Measurements from ENCODE around the gene DIDO1.

Gene DIDO1

DNA sequence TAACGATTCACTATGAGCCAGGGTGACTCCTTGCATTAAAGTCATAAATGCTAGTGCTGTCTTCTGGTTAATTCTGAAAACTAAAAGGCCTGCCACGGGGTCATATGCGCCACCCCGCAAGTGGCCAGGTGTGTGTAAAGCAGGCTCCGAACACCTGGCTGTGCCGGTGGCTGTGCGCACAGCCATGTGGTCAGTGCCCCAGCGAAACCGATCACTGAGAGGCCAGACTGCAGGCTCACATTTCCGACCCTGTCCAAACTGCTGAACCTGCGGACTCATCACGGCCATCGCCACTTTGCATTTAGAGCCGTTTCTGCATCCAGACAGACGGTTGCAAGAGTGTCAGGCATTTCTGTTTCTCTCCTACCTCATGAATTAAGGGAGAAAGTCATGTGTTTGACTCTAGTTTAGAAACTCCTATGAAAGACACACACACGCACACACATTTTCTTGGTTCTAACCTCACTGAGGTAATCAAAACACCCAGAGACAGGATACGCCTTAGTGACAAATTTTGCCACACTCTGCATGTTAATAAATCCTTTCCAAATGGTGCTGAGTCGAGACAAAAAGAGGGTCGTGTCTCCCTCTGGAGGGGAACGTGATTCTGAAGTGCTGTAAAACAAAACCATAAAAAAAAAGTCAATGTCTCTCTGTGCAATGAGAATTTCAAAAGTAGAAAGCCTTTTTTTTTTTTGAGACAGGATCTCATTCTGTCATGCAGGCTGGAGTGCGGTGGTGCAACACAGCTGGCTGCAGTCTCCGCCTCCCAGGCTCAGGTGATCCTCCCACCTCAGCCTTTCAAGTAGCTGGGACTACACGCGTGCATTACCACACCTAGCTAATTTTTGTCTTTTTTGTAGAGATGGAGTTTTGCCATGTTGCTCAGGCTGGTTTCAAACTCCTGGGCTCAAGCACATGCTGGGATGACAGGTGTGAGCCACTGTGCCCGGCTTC, 33.7 kb downstream of the DIDO1 start:
- DNase-seq (ENCODE audit: low spot score), result no peak
- in situ Hi-C loops (cut with MboI; ENCODE audit: low pct_unique_long_range_greater_than_20kb, low sequenced_read_pairs, unreplicated experiment), result no loop called here

DNA sequence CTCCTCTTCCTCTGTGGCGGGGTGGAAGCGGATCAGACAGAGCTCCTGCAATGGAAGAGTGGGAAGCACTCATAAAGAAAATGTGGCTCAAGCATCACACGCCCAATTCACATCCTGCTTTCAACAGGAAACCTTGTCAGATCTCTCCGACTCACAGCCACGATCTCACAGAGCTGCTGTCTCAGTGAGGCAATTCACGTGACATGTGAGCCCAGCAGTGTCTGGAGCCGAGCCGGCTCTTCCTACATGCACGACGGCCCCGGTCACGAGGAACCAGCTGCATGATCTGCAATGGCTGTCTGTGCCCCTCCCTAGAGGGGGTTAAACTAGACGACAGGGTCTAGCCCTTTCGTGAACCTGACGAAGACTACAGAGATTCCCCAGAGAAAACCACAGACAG, 35.2 kb downstream of the DIDO1 start:
- TF ChIP-seq, protein P1, sequence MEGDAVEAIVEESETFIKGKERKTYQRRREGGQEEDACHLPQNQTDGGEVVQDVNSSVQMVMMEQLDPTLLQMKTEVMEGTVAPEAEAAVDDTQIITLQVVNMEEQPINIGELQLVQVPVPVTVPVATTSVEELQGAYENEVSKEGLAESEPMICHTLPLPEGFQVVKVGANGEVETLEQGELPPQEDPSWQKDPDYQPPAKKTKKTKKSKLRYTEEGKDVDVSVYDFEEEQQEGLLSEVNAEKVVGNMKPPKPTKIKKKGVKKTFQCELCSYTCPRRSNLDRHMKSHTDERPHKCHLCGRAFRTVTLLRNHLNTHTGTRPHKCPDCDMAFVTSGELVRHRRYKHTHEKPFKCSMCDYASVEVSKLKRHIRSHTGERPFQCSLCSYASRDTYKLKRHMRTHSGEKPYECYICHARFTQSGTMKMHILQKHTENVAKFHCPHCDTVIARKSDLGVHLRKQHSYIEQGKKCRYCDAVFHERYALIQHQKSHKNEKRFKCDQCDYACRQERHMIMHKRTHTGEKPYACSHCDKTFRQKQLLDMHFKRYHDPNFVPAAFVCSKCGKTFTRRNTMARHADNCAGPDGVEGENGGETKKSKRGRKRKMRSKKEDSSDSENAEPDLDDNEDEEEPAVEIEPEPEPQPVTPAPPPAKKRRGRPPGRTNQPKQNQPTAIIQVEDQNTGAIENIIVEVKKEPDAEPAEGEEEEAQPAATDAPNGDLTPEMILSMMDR (IDR thresholded peaks at IDR 0.05; ENCODE audit: extremely low read depth, insufficient read depth, missing control alignments), result no peak
- no peak for DNase-seq (ENCODE audit: low spot score)
- in situ Hi-C loops (cut with MboI; ENCODE audit: low pct_unique_long_range_greater_than_20kb, low sequenced_read_pairs, unreplicated experiment), result no loop called here

More for the DNA sequence above, 33.7 kb downstream of the DIDO1 start:
- TF ChIP-seq, protein P1 (IDR thresholded peaks at IDR 0.05; ENCODE audit: extremely low read depth, insufficient read depth, missing control alignments), result no peak

DNA sequence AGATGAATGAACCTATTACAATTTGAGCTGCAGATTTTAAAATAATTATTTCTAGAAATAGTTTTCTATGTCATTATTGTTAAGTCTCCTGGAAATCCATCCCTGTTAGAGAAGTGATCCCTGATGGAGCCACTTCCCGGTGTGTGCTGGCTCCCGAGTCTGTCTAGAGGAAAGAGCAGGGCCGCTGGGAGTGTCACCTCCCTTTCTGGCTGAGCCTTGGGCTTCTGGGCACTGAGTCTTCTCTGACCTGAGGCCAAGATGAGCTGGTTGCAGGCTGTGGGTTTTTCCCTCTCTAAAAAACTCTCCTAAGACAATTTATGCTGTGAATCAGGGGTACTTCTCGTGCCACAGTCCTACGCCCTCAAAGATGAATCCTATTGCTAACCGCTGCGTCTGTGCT, 35.9 kb downstream of the DIDO1 start:
- DNase-seq (ENCODE audit: low spot score), result no peak
- in situ Hi-C loops (cut with MboI; ENCODE audit: low pct_unique_long_range_greater_than_20kb, low sequenced_read_pairs, unreplicated experiment), result no loop called here
- TF ChIP-seq, protein P1 (IDR thresholded peaks at IDR 0.05; ENCODE audit: extremely low read depth, insufficient read depth, missing control alignments), result no peak

DNA sequence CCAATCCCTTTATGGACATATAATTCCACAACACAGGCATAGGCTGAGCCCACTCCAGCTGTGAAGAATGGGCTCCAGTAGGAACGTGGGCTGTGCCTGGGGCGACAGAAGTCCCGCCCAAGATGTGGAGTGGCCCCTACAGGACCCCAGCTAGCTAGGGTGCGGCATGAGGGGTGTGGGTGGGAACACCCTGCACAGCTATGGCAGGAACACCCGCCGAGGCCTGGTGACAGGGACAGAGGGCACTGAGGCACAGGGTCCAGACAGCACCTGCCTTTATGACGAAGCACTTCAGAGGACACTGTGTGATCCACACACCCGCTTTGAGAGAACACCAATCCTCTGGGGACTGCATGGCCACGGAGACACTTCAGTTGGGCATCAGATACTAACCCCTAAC, 36.4 kb downstream of the DIDO1 start:
- in situ Hi-C loops (cut with MboI; ENCODE audit: low pct_unique_long_range_greater_than_20kb, low sequenced_read_pairs, unreplicated experiment), result no loop called here
- DNase-seq (ENCODE audit: low spot score), result no peak
- TF ChIP-seq, protein P1 (IDR thresholded peaks at IDR 0.05; ENCODE audit: extremely low read depth, insufficient read depth, missing control alignments), result no peak

DNA sequence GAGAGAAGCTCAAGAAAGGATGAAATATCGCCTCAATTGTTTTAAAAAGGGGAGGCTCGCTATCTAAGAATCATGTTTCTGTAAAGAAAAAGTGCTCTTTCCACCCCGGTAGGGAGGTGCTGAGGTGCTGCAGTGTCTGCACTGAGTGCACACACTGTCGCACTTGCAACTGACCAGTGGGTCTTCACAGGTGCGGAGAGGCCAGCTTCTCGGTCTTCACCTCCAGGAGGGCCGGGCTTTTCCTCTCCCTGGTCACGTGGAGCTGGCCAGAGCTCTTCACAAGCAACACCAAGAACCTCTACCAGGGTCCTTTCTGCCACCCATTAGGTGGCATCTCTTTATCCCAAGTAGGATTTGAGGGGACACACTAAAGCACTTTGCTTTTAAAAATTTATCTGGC, 36.9 kb downstream of the DIDO1 start:
- in situ Hi-C loops (cut with MboI; ENCODE audit: low pct_unique_long_range_greater_than_20kb, low sequenced_read_pairs, unreplicated experiment), result no loop called here
- no peak for DNase-seq (ENCODE audit: low spot score)
- TF ChIP-seq, protein P1 (IDR thresholded peaks at IDR 0.05; ENCODE audit: extremely low read depth, insufficient read depth, missing control alignments), result no peak

DNA sequence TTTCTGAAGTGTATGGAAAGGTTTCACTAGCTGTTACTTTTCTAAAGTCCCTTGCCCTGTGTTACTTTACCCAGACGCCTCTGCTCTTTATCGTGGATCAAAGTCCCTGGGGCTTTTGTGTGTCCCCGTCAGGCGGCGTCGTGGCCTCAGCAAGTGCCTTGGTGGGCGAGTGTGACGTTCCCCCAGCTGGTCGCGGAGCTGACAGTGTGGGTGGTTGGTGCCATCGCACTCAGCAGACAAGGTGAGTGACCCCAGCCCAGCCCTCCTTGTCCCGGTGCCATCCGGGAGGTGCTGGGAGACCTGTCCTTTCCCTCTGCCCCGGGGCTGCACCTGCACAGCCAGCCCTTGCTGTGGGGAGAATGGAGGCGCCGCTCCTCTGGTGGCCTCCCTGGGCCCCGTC, 37.4 kb downstream of the DIDO1 start:
- DNase-seq (ENCODE audit: low spot score), result no peak
- in situ Hi-C loops (cut with MboI; ENCODE audit: low pct_unique_long_range_greater_than_20kb, low sequenced_read_pairs, unreplicated experiment), result no loop called here
- TF ChIP-seq, protein P1 (IDR thresholded peaks at IDR 0.05; ENCODE audit: extremely low read depth, insufficient read depth, missing control alignments), result no peak

Data from GM13977 (cell line).